Endothelial cell of umbilical vein (primary cell): ENCODE measurements around the gene SP2. TPM values are rescaled to one million over a fixed set of nuclear protein-coding genes. Genes with fewer than 3 reads are reported as not detected.
A peak's percentile ranks its signal among the peaks of the same experiment; 100 is the strongest.
"Not testable (repeated sequence)": the region's sequence is repeated elsewhere in the genome, so short reads cannot be mapped to it uniquely, and the experiment has no call there.

Experiments used
- BruUV-seq: library from RNA; stranded (reverse); fragments of 400-500 nt; replicated peaks from 2 replicates; lab custom pipeline; 2021; lab: Mats Ljungman, UMichigan
- CTCF ChIA-PET: fragments of 300-600, 350-600 bp; sonication (Branson Sonifier 250); formaldehyde crosslinking; loops from one replicate; lab custom pipeline; 2021; ENCODE audit warnings: antibody characterized with exemption, inconsistent platforms; lab: Charles Lee
- POLR2A ChIA-PET: fragments of 300-600, 350-600 bp; sonication (Branson Sonifier 250); formaldehyde crosslinking; loops from one replicate; lab custom pipeline; 2021; ENCODE audit warnings: antibody characterized with exemption, inconsistent platforms; lab: Charles Lee
- DNase-seq: peaks from one replicate; pipeline ENCODE4 v3.0.0-alpha.2; 2011; ENCODE audit warnings: low read depth, low spot score
- FAIRE-seq: peaks from 2 replicates; lab custom pipeline; 2011; peaks lifted over from hg19 to GRCh38; lab: Jason Lieb, UNC
- H2AFZ ChIP-seq: 2 replicates; pipeline ENCODE4 v1.6.0; 2012; ENCODE audit warnings: low read depth, low read length, control low read depth, inconsistent platforms
- H3K27ac ChIP-seq: 2 replicates; pipeline ENCODE4 v1.5.1; 2011; ENCODE audit warnings: low read depth, mild to moderate bottlenecking, control low read depth, low read length, moderate library complexity; ENCODE audit not compliant: insufficient read depth
- H3K27me3 ChIP-seq, 2 experiments: 2 replicates each; pipeline versions ENCODE4 v1.6.0 to v1.6.1; 2011; ENCODE audit warnings: low read length in 2 of 2, mixed read lengths in 1 of 2; ENCODE audit not compliant: control insufficient read depth in 2 of 2, insufficient read depth in 2 of 2
- H3K36me3 ChIP-seq, 2 experiments: 2 replicates in 1 of 2; 3 replicates in 1 of 2; pipeline ENCODE4 v1.5.1; 2011; ENCODE audit warnings: low read length in 2 of 2, mild to moderate bottlenecking in 1 of 2, moderate library complexity in 1 of 2; ENCODE audit not compliant: control insufficient read depth in 2 of 2, insufficient read depth in 2 of 2; ENCODE audit errors: extremely low read depth in 1 of 2
- H3K4me1 ChIP-seq: 3 replicates; pipeline ENCODE4 v1.5.1; 2011; ENCODE audit warnings: mild to moderate bottlenecking, low read length; ENCODE audit not compliant: control insufficient read depth, insufficient read depth; ENCODE audit errors: extremely low read depth
- H3K4me2 ChIP-seq: 2 replicates; pipeline ENCODE4 v1.6.1; 2011; ENCODE audit warnings: low read length, control low read depth, mixed read lengths; ENCODE audit not compliant: insufficient read depth
- H3K4me3 ChIP-seq, 3 experiments: fragments of 200-600 bp in 1 of 3; sonication (generic), shearing (Covaris generic) in 1 of 3; replicated peaks in 1 of 3; 2 replicates each; pipeline ENCODE4 v1.5.1; 2011 to 2016; ENCODE audit warnings: control low read depth in 3 of 3, low read length in 3 of 3, mild to moderate bottlenecking in 2 of 3, inconsistent platforms in 1 of 3, low read depth in 1 of 3, moderate library complexity in 1 of 3; ENCODE audit not compliant: insufficient read depth in 1 of 3
- H3K79me2 ChIP-seq: 2 replicates; pipeline ENCODE4 v1.6.0; 2012; ENCODE audit warnings: low read length, inconsistent platforms; ENCODE audit not compliant: control insufficient read depth, insufficient read depth
- H3K9ac ChIP-seq: replicated peaks from 2 replicates; pipeline ENCODE3; 2011; ENCODE audit warnings: low read length, control low read depth; ENCODE audit not compliant: insufficient read depth; ENCODE audit errors: extremely low read depth
- H3K9me1 ChIP-seq: replicated peaks from 3 replicates; pipeline ENCODE4 v1.6.0; 2011; ENCODE audit warnings: mild to moderate bottlenecking, low read length; ENCODE audit not compliant: control insufficient read depth, insufficient read depth; ENCODE audit errors: extremely low read depth
- H3K9me3 ChIP-seq: replicated peaks from 2 replicates; pipeline ENCODE4 v1.5.1; 2012; ENCODE audit warnings: low read length, inconsistent platforms; ENCODE audit not compliant: control insufficient read depth, insufficient read depth
- H4K20me1 ChIP-seq: replicated peaks from 2 replicates; pipeline ENCODE3; 2011; ENCODE audit warnings: mild to moderate bottlenecking, low read length; ENCODE audit not compliant: control insufficient read depth, insufficient read depth; ENCODE audit errors: extremely low read depth
- CTCF ChIP-seq, 2 donors: IDR thresholded peaks; 1 replicate in 1 of 2; 2 replicates in 1 of 2; pipeline ENCODE4 v1.5.1; 2011; ENCODE audit warnings: low read length in 2 of 2, mild to moderate bottlenecking in 2 of 2, moderate library complexity in 2 of 2, control low read depth in 1 of 2, inconsistent platforms in 1 of 2, low read depth in 1 of 2; ENCODE audit not compliant: insufficient read depth in 1 of 2; ENCODE audit errors: extremely low read depth in 1 of 2
- EZH2 ChIP-seq: IDR thresholded peaks from 2 replicates; pipeline ENCODE4 v1.6.1; 2012; ENCODE audit warnings: borderline replicate concordance, low read depth, mild to moderate bottlenecking, moderate library complexity, low read length, inconsistent platforms; ENCODE audit not compliant: severe bottlenecking
- FOS ChIP-seq: IDR thresholded peaks from 2 replicates; pipeline ENCODE4 v1.6.1; 2011; ENCODE audit warnings: mild to moderate bottlenecking, low read length, moderate library complexity, borderline replicate concordance; ENCODE audit not compliant: insufficient read depth
- GATA2 ChIP-seq: IDR thresholded peaks from 2 replicates; pipeline ENCODE4 v1.7.0; 2011; ENCODE audit warnings: low read depth, mild to moderate bottlenecking, moderate library complexity, mixed read lengths, low read length; ENCODE audit not compliant: insufficient read length, insufficient read depth
- JUN ChIP-seq: IDR thresholded peaks from 2 replicates; pipeline ENCODE4 v1.6.1; 2011; ENCODE audit warnings: borderline replicate concordance, low read depth; ENCODE audit not compliant: insufficient read length, insufficient read depth
- MAX ChIP-seq: IDR thresholded peaks from 2 replicates; pipeline ENCODE4 v1.6.1; 2011; ENCODE audit not compliant: insufficient read depth, insufficient read length
- MYC ChIP-seq: IDR thresholded peaks from one replicate; pipeline ENCODE4 v1.6.1; 2011; ENCODE audit warnings: mild to moderate bottlenecking, low read depth, low read length
- POLR2A ChIP-seq: IDR thresholded peaks from 2 replicates; pipeline ENCODE4 v1.6.1; 2012; ENCODE audit warnings: low read depth, mild to moderate bottlenecking, control low read depth, low read length
- POLR2AphosphoS5 ChIP-seq: IDR thresholded peaks from 2 replicates; pipeline ENCODE4 v1.6.1; 2012; ENCODE audit warnings: low read depth, mild to moderate bottlenecking, control low read depth, low read length, moderate library complexity; ENCODE audit not compliant: insufficient read depth
- dilution Hi-C: fragments of 300-500 bp; cut with MboI; formaldehyde crosslinking; loops from one replicate; pipeline ENCODE4 v1.15.0; 2019; ENCODE audit warnings: low sequenced_read_pairs; ENCODE audit not compliant: extremely low pct_ligation_motif_present
- intact Hi-C: fragments of 100-400 bp; cut with micrococcal nuclease; formaldehyde crosslinking; loops from one replicate; pipeline ENCODE4 v1.10.0; 2022
- polyA plus RNA-seq, 4 experiments: library from polyadenylated mRNA; depleted of rRNA in 3 of 4; stranded (reverse) in 3 of 4; unstranded in 1 of 4; fragments of >200 nt; gene quantifications; 2 replicates each; pipeline versions ENCODE4 v1.2.1 to v1.2.3, GENCODE V29; 2011 to 2012; ENCODE audit warnings: missing spikeins in 1 of 4
- total RNA-seq: library from RNA; stranded (reverse); gene quantifications from 2 replicates; pipeline ENCODE4 v1.2.3, GENCODE V29; 2021

SP2 gene
- total and polyA plus RNA-seq, 2 donors (not counting 3 experiments of a cell fraction or from before 2014, with no cell fraction given): 11.2 to 18.6 TPM

- H3K4me3 ChIP-seq, H3K79me2 ChIP-seq, BruUV-seq, H3K36me3 ChIP-seq, H3K27ac ChIP-seq, intact Hi-C loops, H3K9me1 ChIP-seq, POLR2A ChIA-PET, H4K20me1 ChIP-seq, H3K9ac ChIP-seq, H2AFZ ChIP-seq, dilution Hi-C loops, FAIRE-seq, H3K27me3 ChIP-seq, DNase-seq, H3K4me2 ChIP-seq, H3K4me1 ChIP-seq, H3K9me3 ChIP-seq: not testable (repeated sequence)
- CTCF ChIA-PET: interaction anchor here (1.3 to 3.4 kb wide), 5 partner anchors 11 to 93 kb away, joined by 3 to 22 read pairs (median 4); no protein-coding TSS in a partner anchor
These were observed 39.4 kb downstream of the SP2 start for GRCh38 chr17:47935468-47935867.

- dilution Hi-C loops: no loop called here
- CTCF ChIA-PET: interaction anchor here (1.3 to 3.4 kb wide), 5 partner anchors 11 to 93 kb away, joined by 3 to 22 read pairs (median 4); no protein-coding TSS in a partner anchor
- no peaks in the 10 kb centered on the region for H3K9me3 ChIP-seq
- no peaks in the 10 kb centered on the region for H3K36me3 ChIP-seq
- TF ChIP-seq POLR2AphosphoS5 (no peak), CTCF (IDR thresholded peaks at IDR 0.05; ENCODE audit: extremely low read depth in 1 of 2, insufficient read depth in 1 of 2, low read depth in 1 of 2, low read length in 2 of 2) (no peak), FOS (no peak), JUN (no peak), MAX (no peak), EZH2 (no peak), POLR2A (no peak), GATA2 (no peak), MYC (no peak)
- H3K4me1 ChIP-seq: peaks cover 9% of the 10 kb centered on the region
- peak; percentile 14 for DNase-seq
- no TSS peak for BruUV-seq
- no peak overlapping the region for H3K9ac ChIP-seq
- no peaks in the 10 kb centered on the region for H3K27me3 ChIP-seq
- H3K4me3 ChIP-seq: no peak overlapping the region
- no peak overlapping the region for H2AFZ ChIP-seq
- no peak for FAIRE-seq
- intact Hi-C loops: no loop called here
- no peaks in the 10 kb centered on the region for H4K20me1 ChIP-seq
- POLR2A ChIA-PET: no interaction called here
- H3K27ac ChIP-seq: no peak overlapping the region
- no peaks in the 10 kb centered on the region for H3K79me2 ChIP-seq
- no peak overlapping the region for H3K4me2 ChIP-seq
- H3K9me1 ChIP-seq: no peaks in the 10 kb centered on the region
These were observed 39.9 kb downstream of the SP2 start for GRCh38 chr17:47935961-47936360.
